GM12875 (cell line): ENCODE measurements around the gene UST.

Experiments
- H3K4me3 ChIP-seq: one replicate; pipeline ENCODE4 v1.5.1; 2011; ENCODE audit warnings: low read depth, low read length, control low read depth
- TF ChIP-seq, protein P1 (sequence below): IDR thresholded peaks from 2 replicates; pipeline ENCODE4 v1.5.1; 2011; ENCODE audit warnings: low read depth, mild to moderate bottlenecking, control low read depth, inconsistent platforms, low read length, moderate library complexity, borderline replicate concordance; ENCODE audit not compliant: insufficient read depth

Gene UST

DNA sequence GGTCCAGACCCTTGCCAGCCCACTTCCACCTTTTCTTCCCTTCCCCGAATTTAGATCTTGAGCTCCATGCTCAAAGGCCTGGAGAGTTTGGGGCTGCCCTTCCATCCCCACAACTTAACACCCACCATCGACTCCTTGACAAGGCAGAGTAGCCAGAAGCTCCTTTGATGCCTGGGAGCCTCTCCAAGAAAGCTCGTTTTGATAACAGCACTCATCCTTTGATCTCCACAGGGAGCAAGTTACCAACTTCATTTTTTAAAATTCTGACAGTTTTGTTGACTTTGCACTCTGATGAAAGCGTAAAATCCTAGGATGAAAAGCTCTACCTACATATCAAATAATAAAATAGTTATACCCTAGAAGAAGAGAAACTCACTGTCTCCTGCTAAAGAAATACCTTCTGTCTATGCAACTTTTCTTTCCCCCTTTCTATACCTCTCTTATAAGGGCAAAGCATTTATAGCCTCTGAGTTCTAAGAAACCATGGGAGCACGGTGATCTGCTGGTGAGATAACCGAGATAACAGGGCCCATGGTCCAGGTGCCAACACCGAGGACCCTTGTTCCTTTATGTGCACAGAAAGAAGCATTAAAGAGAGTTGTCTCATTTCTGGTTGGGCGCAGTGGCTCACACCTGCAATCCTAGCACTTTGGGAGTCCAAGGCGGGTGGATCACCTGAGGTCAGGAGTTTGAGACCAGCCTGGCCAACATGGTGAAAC lies 134.9 kb downstream of the UST start:
- TF ChIP-seq, protein P1, sequence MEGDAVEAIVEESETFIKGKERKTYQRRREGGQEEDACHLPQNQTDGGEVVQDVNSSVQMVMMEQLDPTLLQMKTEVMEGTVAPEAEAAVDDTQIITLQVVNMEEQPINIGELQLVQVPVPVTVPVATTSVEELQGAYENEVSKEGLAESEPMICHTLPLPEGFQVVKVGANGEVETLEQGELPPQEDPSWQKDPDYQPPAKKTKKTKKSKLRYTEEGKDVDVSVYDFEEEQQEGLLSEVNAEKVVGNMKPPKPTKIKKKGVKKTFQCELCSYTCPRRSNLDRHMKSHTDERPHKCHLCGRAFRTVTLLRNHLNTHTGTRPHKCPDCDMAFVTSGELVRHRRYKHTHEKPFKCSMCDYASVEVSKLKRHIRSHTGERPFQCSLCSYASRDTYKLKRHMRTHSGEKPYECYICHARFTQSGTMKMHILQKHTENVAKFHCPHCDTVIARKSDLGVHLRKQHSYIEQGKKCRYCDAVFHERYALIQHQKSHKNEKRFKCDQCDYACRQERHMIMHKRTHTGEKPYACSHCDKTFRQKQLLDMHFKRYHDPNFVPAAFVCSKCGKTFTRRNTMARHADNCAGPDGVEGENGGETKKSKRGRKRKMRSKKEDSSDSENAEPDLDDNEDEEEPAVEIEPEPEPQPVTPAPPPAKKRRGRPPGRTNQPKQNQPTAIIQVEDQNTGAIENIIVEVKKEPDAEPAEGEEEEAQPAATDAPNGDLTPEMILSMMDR, result no peak
- no peak overlapping the region for H3K4me3 ChIP-seq

DNA sequence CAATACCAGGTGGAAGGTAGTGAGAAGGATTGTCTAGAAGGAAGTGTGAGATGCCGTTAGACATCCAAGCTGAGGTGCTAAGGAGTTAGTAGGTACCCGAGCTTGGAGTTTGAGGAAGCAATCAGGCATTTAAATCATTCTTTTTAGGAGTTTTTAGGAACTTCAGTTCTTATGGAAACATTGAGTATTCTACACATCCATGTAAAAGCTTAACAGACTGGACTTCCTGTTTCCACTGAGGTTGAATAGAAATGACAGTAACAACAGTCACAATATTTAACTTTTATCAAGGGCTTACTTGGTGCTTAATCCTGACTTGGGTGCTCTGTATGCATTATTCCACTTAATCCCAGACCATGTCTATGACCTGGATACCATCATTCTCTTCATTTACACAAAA lies 136.4 kb downstream of the UST start:
- TF ChIP-seq, protein P1, result no peak
- no peak overlapping the region for H3K4me3 ChIP-seq

DNA sequence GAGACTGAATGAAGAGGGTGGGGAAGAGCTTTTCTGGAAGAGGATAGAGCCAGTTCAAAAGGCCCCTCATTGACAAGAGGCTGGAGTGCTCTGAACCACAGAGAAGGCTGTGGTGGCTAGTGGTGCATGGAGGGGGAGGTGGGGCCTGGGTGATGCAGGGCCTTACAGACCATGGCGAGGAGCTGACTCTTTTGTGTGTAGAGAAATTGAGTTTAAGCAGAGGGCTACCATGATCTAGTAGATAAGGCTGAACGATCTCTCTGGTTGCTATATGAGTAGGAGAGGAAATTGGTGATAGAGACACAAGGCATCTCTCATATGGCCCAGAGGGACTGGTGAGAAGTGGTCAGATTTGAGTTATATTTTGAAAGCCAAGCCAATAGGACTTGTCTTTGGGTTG lies 137.6 kb downstream of the UST start:
- TF ChIP-seq, protein P1, result no peak
- H3K4me3 ChIP-seq, result no peak overlapping the region

DNA sequence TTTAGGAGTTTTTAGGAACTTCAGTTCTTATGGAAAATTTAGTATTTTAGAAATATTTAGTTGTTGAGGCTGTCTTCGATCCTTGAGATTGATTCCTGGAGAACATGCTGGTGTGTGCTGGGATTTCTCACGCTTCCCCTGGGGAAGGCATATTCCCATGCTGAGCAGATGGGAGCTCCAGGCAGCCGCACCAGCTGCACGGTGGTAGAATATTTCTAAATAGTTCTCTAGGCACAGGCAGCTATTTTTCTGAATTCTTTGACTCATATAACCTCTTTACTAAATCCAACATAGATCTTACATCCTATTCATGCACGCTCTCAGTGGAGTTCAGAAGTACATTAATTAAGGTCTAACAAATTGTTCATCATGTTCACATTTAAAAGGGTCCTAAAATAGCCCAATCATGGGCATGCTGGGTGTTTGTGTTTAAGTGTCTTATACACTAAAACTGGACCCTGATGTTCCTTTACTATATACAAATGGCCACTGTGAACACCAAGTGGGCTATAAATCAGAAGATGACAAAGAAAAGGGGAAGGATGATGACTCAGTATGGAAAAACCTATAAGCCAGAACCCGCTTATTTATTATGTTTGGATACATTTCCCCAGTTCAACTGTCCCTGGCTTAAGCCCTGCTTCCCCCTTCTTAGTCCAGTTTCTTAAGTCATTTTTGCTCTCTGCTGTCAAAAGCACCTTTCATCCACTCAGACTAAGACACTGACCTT lies 138.5 kb downstream of the UST start:
- TF ChIP-seq, protein P1, result no peak
- H3K4me3 ChIP-seq, result no peak overlapping the region

DNA sequence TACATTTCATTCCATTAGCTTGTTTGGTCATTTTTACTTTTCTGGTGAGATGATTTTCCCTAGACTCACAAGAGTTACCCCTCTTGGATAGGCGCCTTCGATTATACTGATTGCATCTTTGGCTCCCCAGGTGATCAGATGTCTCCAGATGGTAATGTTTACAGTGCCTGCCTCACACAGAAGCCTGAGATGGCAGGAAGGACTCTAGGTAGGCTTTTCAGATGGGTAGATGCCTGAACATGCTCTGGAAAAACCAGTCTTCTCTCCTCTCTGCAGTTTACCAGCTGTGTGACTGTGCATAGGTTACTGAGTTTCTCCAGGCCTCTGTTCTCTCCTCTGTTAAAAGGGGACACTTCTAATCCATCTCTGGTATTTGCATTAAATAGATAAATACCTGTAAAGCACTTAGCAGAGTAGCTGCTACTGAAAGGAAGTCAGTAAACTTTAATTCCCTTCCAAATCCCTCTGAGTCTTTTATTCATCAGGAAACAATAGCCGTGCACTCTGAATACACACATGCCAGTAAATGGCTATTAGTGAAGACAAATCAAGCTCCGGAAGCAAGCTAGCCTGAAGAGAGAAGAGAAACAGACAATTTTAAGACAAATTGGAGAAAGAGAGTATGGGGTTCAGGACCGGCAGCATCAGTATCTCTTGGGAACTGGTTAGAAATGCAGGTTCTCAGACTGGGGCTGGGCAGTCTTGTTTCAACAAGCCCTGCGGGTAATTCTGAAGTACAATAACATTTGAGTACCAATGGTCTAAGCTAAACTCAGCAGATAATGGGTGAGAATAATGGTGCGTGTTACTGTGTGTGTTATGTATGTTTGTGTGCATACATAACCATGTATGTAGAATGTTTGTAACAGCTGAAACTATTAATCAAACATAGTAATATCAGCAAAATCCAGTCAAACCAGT lies 139.4 kb downstream of the UST start:
- H3K4me3 ChIP-seq, result no peak overlapping the region
- TF ChIP-seq, protein P1, result no peak

DNA sequence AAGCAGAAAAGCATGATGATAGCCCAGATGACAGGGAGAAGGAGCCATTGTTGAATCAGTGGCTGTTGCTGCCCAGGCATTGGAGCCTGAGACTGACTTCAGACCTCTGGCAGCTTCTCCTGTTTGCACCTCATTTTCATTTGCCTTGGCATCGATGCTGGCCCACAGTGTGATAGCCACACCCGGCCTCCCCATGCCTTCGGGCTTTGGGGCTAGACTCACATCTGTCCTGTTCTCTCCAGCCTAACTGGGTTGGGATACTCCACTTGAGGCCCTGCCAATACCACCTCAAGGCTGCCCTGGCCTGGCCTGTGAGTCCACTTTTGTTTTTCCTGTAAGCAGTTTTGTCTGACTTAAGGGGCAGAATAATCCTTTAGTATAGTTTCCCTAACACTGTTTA lies 140.4 kb downstream of the UST start:
- H3K4me3 ChIP-seq, result no peak overlapping the region
- TF ChIP-seq, protein P1, result no peak
